ENCODE measurements around the gene PSD.

PSD gene

GRCh38 chr10:102382871-102383270, 35.7 kb downstream of the PSD start:
- no peak for DNase-seq

GRCh38 chr10:102381983-102382382, 36.6 kb downstream of the PSD start:
- DNase-seq, result no peak

GRCh38 chr10:102379383-102379782, 39.2 kb downstream of the PSD start:
- no peak for DNase-seq

DNA sequence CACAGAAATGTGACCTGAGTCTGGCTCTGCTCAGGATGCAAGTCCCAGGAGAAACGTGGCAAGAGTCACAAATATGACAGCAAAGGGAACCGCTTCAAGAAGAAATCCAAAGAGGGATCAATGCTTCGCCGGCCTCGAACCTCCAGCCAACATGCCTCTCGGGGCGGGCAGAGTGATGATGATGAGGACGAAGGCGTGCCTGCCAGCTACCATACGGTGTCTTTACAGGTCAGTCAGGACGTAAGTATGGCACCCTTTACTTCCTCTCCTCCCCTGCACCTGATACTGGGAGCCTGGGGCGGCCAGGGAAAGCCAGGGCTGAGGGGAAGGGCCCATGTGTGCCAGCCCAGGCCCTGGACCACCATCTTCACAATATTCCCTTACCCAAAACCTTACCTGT, 41.7 kb downstream of the PSD start:
- no peak for DNase-seq

GRCh38 chr10:102375867-102376266, 42.7 kb downstream of the PSD start:
- no peak for DNase-seq

DNA sequence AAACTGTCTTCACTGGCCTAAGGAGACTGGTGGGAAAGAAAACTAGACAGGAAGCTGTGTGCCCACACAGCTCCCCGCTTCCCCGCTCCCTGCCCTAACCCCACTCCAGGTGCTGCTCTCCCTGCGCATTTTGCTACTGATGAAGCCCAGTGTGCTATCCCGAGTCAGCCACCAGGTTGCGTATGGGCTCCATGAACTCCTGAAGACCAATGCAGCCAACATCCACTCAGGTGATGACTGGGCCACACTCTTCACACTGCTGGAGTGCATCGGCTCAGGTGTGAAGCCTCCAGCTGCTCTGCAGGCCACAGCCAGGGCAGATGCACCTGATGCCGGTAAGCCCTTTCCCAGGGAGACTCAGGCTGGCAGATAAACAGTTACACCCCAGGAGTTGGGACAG, 43.3 kb downstream of the PSD start:
- DNase-seq, result peak; percentile 47

DNA sequence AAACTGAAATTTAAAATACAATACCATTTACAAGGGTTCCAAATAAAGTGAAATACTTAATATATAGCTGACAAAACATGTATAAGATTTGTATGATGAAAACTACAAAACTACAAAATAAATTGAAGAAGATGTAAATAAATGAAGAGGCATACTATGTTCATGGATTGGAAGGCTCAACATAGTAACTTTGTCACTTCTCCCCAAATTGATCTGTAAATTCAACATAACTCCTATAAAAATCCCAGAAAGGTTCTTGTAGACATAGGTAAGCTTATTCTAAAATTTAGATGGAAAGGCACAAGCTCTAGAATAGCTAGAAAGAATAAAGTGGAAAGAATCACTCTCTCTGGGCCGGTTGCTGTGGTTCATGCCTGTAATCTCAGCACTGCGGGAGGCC, 47.3 kb downstream of the PSD start:
- no peak for DNase-seq

DNA sequence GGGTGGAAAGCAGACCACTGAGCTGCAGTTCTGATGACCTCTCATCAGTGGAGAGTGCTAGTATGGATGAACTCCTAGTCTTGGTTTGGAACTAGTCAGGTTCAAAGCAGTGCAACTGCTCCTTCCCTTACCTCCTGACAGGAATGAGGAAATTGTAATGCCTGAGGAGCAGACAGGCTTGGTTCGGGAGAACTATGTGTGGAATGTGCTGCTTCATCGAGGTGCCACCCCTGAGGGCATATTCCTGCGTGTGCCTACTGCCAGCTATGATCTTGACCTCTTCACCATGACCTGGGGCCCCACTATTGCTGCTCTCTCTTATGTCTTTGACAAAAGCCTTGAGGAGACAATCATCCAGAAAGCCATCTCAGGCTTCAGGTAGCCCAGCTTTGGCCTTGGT, 50.5 kb downstream of the PSD start:
- DNase-seq, result no peak

- no peak for DNase-seq
Measured at GRCh38 chr10:102367441-102367840, 51.1 kb downstream of the PSD start.

DNA sequence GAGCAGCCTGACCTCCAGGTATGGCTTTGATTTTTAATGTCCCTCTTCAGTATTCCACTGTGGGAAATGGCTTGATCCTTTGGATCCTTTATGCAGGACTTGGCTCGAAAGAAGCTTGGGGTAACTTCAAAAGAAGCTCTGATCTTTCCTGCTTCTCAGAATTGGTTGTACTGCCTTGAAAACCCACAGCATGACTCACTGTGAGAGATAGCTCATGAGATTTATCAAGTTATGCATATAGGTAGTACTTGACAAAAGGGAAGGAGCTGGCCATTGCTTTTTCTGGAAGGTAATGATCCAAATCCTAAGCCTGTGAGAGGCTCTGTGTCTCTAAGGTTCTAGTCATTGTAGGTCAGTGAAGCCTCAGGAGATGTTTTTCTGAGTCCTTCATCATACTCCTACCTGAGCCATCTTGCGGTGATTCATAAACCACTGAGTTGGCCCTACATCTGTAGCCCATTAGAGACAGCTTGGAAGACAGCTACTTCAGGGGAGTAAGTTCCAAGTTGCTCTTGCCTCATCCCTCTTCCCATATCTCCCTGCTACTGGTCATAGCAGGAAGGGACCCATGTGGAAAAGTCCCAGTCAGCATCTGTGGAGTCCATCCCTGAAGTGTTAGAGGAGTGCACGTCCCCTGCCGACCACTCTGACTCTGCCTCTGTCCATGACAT, 59.7 kb downstream of the PSD start:
- DNase-seq, result no peak

DNA sequence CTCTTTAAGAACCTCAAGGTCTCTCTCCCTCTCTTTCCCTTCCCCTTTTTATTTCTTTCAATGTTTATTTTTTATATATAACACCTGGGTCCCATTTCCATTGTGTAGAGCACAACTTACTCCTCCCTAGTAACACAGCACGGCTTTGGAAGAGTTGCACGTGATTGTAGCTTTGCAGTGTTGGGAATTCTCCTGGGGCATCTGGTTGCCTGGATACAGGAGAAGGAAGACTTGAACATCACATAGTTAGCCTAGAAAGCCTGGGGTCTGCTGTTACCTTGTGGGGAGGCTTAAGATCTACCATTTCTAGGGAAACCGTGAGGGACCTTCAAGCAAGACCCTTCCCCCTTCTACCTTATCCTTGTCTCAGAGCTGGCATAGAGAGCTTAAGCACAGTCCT, 64.1 kb downstream of the PSD start:
- DNase-seq, result no peak
